GM18511 (cell line): ENCODE results near the gene C1orf216.
"Not testable (repeated sequence)": the region's sequence is repeated elsewhere in the genome, so short reads cannot be mapped to it uniquely, and the experiment has no call there.

ENCODE experiments used
- ATAC-seq: cut with Tn5 transposase; IDR thresholded peaks from one replicate; pipeline ENCODE4 v1.9.1; 2021; ENCODE audit warnings: mild to moderate bottlenecking, moderate library complexity; ENCODE audit not compliant: unreplicated experiment

The C1orf216 gene

DNA sequence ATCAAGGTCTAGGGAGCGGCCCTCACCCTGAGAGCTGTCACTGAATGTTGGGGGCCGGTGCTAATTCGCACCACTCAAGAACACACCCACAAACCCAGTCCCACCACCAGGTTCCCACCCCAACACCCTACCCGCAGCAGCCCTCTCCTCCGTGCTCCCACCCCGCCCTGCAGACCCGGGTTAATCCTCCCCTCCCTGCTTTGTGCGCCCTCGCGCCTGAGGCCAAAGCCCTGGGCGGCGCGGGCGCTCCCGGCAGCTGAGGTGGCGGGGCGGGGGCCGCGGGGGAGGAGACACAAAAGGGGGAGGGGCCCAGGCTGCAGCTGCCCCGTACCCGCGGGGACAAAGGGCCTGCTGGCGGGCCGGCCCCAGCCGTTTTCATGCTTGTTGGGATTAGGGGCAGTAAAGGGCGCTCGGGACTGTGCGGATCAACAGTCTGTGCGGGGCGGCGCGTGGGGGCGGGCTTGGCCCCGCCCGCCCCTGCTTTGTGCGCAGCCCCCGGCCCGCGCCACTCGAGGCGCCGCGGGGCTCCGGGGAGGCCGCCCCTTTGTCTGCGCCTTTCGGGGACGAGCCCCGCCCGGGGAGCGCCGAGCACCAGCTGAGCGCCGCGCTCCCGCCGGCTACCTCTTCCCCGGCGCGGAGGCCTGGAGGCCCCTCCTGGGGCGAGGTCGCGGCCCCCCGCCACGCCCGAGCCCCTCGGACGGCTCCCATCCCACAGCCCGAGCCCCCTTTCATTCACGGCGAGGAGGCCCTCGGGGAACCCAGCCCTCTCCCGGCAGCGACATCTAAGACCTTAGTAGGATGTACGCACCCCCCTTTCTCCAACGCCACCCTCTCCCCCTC is 10.9 kb downstream of the C1orf216 start:
- ATAC-seq: no peak

DNA sequence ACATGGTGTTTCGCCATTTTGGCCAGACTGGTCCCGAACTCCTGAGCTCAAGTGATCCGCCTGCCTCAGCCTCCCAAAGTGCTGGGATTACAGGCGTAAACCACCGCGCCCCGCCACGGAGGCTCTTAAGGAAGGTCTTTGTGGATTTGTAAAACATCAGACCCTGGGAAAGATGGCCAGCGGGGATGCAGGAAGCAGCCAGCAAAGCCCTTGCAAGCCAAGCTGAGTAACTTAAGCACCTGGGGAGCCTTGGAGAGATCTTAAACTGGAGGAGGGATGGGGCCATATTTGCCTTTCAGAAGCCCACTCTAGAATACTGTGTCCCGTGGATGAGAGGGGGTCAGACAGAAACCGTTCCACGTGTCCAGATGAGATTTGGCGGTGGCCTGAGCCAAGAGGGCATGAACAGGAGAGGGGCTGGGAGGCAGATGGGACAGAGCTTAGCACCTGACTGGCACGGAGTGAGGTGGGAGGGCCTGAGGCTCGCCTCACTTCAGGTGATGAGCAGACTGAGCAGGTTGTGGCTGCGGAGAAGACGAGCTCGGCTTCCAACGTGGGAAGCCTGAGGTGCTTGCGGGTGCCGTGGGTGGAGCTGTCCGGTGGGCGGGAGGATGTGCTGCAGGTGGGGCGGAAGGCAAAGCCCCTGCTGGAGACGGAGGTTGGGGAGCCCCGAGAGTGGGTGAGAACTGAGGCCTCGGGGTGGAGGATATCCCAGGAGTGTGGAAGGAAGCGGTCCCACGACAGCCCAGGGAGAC is 11.7 kb downstream of the C1orf216 start:
- no peak for ATAC-seq

DNA sequence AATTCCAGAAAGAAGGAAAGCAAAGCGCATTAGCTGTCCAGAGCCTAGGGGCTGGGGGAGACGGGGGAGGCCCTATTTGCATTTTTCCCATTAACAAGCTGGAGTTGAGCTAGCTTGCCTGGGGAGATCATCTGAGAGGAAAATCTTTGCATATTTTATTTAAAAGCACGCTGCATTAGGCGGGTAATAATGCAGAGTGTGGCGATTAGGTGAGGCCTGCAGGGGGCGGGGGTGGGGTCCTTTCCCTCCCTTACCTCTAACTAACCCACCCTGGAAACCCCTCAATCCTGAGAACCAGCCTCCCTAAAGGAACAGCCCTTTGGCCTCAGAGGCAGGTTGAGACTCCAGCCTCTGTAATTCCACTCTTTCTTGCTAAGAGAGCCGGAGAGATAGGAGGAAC is 16.2 kb downstream of the C1orf216 start:
- no peak for ATAC-seq

GRCh38 chr1:35699152-35699551 is 19.5 kb downstream of the C1orf216 start:
- ATAC-seq: not testable (repeated sequence)

- ATAC-seq: no peak
These were observed 26.4 kb downstream of the C1orf216 start for GRCh38 chr1:35692317-35692716.

- ATAC-seq: no peak
These were observed 27.0 kb downstream of the C1orf216 start for GRCh38 chr1:35691571-35692220.

DNA sequence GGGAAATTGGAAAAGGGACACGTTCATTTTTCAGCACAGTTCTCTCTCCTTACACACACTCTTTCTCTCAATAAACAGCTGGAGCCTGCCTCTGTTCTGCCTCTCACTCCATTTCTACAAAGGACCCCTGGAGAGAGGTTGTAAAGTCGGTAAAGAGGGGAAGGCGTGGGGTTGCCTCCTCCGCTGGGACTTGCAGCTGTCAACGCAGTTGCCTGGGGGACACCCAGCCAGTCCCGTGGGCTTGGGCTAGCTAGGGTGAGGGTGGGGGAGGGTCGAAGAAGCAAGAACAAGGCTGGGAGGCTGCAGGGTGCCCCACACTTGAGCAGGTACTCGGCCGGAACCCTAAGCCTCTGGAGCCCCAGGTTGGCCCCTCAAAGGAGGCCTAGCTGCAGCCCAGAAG is 27.6 kb downstream of the C1orf216 start:
- no peak for ATAC-seq

GRCh38 chr1:35690103-35690502 is 28.6 kb downstream of the C1orf216 start:
- ATAC-seq: not testable (repeated sequence)

GRCh38 chr1:35688161-35688560 is 30.5 kb downstream of the C1orf216 start:
- no peak for ATAC-seq

GRCh38 chr1:35683012-35683411 is 35.7 kb downstream of the C1orf216 start:
- ATAC-seq: no peak

- no peak for ATAC-seq
These were observed 38.4 kb downstream of the C1orf216 start for GRCh38 chr1:35680271-35680670.

DNA sequence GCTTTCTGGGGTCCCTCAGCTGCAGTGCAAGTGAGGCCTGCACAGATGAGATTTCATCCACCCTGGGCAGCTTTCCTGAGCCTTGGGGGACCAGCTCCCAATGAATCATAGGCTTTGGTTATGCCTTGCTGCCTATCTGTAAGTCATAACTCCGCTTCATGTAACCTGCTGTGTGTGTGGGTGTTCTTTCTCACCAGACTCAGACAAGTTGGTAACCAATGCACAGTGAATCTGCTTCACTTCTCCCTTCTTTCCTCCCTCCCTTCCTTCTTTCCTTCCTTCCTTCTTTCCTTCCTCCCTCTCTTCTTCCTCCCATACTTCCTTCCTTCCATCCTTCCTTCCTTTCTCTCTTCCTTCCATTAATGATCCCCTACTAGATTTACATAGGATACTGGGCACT is 42.9 kb downstream of the C1orf216 start:
- no peak for ATAC-seq

GRCh38 chr1:35674111-35674510 is 44.6 kb downstream of the C1orf216 start:
- no peak for ATAC-seq

GRCh38 chr1:35672116-35672515 is 46.6 kb downstream of the C1orf216 start:
- ATAC-seq: no peak

DNA sequence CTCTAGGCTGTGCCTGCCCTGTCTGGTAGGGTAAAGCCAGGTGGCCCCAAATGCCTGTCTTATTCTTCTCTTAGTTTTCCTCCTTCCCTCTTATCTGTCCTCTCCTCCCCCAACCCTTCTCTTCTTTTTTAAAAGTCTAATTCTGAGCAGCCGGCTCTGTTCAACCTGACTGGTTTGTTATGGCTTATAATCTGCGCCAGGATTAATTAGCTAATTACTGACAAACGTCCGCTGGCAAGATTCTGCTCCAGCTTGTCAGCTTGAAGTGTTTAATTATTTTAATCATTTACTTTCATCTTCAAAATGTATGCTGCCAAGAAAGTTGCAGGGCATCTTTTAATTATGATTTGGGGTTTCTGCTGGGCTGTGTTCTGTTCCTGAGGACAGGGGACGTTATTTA is 50.2 kb downstream of the C1orf216 start:
- no peak for ATAC-seq

DNA sequence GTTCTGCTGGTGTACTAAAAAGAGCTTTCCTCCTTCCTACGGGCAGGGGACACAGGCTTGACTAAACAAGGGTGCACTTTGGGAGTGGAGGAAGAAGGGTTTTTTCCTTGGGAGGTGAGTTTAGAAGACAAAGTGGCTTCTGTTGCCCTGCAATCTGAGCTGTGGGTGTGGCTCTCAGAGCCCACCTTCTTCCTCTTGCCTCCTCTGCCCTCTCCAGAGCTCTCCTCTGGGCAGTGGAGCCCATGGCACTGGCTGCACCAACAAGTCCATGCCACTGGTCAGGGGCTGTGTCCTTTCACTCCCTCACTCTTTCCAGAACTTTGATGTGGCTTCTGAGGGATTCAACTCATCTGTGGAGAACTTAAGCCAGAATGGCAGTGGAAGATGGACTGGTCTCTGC is 51.8 kb downstream of the C1orf216 start:
- no peak for ATAC-seq

DNA sequence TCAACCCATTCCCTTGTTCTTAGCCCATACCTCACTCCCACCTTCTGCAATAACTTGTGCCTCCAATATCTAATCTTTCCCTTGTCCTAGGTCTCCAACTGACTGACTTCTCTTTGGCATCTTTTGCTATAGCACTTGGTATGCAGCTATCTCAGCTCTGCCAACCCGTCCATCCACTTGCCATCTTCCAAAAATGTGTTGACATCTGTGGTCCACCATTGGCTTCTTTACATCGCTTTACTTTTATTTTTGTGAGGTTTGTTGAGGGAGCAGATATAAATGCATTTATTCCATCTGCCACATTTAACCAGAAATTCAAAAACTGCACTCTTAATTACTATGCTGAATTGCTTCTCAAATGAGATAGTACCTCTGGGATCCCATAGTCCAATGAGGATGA is 52.5 kb downstream of the C1orf216 start:
- no peak for ATAC-seq
